DMS114 treated with DMSO at 0.1 percent for 48 hours (cell line): ENCODE data around the gene ROBO1.

Experiments
- DNase-seq: peaks from one replicate; lab custom pipeline; 2025; ENCODE audit not compliant: unreplicated experiment; lab: John Stamatoyannopoulos, UW

The ROBO1 gene

GRCh38 chr3:78822726-78823125 lies 945.1 kb downstream of the ROBO1 start:
- DNase-seq, result no peak

- no peak for DNase-seq
Measured at GRCh38 chr3:78820542-78820941, 947.3 kb downstream of the ROBO1 start.

GRCh38 chr3:78818161-78818985 lies 949.4 kb downstream of the ROBO1 start:
- no peak for DNase-seq

GRCh38 chr3:78814893-78815562 lies 952.8 kb downstream of the ROBO1 start:
- no peak for DNase-seq

GRCh38 chr3:78812166-78812565 lies 955.6 kb downstream of the ROBO1 start:
- DNase-seq, result no peak

- DNase-seq, result no peak
Measured at GRCh38 chr3:78809966-78810365, 957.8 kb downstream of the ROBO1 start.

- no peak for DNase-seq
Measured at GRCh38 chr3:78804251-78805037, 963.4 kb downstream of the ROBO1 start.

GRCh38 chr3:78802562-78802930 lies 965.3 kb downstream of the ROBO1 start:
- no peak for DNase-seq

GRCh38 chr3:78801926-78802561 lies 965.8 kb downstream of the ROBO1 start:
- DNase-seq, result no peak

GRCh38 chr3:78799681-78800080 lies 968.1 kb downstream of the ROBO1 start:
- DNase-seq, result no peak

GRCh38 chr3:78798266-78798832 lies 969.4 kb downstream of the ROBO1 start:
- no peak for DNase-seq

GRCh38 chr3:78794431-78794830 lies 973.4 kb downstream of the ROBO1 start:
- DNase-seq, result no peak

GRCh38 chr3:78792733-78793132 lies 975.1 kb downstream of the ROBO1 start:
- DNase-seq, result no peak

GRCh38 chr3:78792212-78792611 lies 975.6 kb downstream of the ROBO1 start:
- DNase-seq, result no peak

- no peak for DNase-seq
Measured at GRCh38 chr3:78791753-78792152, 976.0 kb downstream of the ROBO1 start.

- DNase-seq, result no peak
Measured at GRCh38 chr3:78788839-78789238, 979.0 kb downstream of the ROBO1 start.

- DNase-seq, result no peak
Measured at GRCh38 chr3:78785004-78785403, 982.8 kb downstream of the ROBO1 start.

GRCh38 chr3:78781351-78781750 lies 986.4 kb downstream of the ROBO1 start:
- DNase-seq, result no peak

- DNase-seq, result no peak
Measured at GRCh38 chr3:78765671-78766485, 1001.9 kb downstream of the ROBO1 start.

GRCh38 chr3:78764634-78765033 lies 1003.2 kb downstream of the ROBO1 start:
- no peak for DNase-seq
